HG02798 (cell line): ENCODE measurements around the gene AFMID.
A peak's percentile ranks its signal among the peaks of the same experiment; 100 is the strongest.

Experiments used
- ATAC-seq: cut with Tn5 transposase; IDR thresholded peaks from one replicate; pipeline ENCODE4 v1.9.1; 2021; ENCODE audit warnings: mild to moderate bottlenecking; ENCODE audit not compliant: unreplicated experiment, poor library complexity

Gene AFMID

GRCh38 chr17:78235885-78236284 is 48.7 kb downstream of the AFMID start:
- ATAC-seq: no peak

DNA sequence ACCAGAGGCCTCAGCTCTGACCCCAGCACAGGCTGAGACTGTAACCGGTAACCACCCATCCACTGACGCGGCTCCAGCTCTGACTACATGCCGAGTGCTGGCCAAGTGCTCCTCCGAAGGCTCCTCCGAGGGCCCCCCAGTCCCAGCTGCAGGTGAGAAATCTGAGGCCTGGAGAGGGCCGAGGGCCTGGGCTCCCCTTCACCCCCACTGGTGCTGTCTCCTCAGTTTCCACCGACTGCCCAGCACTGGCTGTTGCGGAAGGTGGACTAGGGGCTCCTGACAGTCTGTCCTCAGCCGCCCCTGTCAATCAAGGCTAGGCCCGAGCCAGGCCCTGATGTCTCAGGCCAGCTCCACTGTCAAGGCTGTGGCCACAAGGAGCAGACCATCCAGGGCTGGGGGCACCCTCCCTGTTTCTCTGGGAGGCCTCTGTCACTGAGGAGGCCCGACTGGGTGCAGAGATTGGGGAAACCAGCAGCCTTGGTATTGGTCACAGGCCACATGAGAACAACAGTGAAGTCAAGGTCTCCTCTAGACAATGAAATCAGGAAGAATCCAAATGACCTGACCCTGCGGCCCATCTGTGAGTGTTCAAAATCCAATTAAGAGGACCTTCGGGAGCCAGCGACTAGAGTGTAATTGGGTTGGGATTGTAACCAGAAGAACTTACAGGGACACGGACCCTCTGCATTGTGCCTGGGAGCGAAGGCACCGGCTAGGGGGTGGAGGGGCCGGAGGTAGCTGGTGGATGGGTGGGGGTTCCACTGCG is 49.4 kb downstream of the AFMID start:
- no peak for ATAC-seq

GRCh38 chr17:78237401-78238012 is 50.3 kb downstream of the AFMID start:
- no peak for ATAC-seq

DNA sequence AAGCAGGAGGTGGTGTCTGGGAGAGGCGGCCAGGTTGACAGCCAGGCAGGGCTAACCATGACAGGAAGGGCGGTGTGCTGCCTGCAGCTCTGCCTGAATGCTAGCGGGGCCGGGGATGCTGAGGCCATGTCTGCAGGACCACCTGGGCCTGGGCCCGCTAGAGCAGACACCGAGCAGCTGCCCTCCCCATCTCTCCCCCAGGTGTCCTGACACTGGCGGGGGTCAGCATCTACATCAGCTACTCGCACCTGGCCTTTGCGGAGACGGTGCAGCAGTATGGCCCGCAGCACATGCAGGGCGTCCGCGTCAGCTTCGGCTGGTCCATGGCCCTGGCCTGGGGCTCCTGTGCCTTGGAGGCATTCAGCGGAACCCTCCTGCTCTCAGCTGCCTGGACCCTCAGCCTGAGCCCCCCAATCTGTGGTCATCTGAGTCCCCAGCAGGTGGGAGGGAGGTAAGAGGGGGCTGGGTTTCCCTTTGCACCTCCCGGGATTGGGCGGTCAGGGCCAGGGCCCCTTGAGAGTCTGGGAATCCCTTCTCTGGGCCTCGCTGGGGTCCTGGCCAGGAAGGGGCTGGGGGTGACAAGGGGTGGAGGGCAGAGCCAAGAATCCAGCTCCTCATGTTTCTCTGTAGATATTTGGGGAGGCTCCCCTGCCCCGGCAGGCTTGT is 51.8 kb downstream of the AFMID start:
- ATAC-seq: no peak

DNA sequence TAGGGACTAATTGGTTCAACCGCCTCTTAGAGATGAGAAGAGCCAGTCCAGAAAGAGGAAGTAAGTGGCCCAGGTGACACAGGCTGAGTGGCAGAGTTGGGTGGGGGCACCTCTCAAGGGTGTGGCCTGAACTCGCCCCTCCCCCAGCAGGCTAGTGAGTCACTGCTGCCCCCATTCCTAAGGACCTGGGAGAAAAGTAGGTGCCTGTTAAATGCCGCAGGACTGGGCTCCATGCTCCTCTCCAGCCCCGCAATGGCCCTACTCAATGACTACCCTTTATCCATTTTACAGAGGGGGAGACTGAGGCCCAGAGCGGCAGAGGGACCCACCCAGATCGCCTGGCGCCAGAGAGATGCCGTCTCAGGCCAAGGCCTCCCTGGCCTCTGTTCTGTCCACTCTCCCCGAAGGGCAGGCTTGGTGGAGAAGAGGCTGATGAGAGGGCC is 52.3 kb downstream of the AFMID start:
- no peak for ATAC-seq

GRCh38 chr17:78240012-78240655 is 53.0 kb downstream of the AFMID start:
- no peak for ATAC-seq

- ATAC-seq: no peak
Measured at GRCh38 chr17:78240839-78241238, 53.7 kb downstream of the AFMID start.

DNA sequence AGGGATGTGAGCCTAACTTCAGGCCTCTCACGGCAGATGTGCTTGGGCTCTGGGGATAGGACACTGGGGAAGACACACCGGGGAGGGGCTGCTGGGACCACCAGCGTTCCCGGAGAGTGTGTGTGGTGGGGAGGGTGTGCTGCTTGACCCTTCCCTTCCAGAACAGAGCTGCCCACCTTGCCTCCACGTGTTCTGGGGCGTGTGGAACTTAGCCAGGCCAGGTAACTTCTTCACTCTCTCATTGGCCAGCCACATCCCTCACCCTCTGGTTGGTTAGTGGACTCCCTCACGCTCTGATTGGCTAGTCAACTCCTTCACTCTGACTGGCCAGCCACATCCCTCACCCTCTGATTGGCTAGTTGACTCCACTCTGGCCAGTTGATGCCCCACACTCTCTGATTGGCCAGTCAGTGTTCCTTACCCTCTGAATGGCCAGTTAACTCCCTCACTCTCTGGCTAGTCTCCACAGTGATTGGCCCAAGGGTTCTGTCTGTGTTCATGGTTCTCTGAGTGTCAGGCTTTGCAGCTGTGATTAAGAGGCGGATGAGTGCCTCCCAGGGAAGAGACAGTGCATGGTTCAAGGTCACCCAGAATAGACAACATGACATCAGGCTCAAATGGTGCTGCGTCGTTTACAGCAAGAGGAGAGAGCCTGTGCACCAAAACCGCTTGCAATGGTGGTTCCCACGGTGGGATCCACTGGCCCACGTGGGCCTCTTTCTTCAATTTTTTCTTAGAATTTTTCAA is 54.3 kb downstream of the AFMID start:
- no peak for ATAC-seq

DNA sequence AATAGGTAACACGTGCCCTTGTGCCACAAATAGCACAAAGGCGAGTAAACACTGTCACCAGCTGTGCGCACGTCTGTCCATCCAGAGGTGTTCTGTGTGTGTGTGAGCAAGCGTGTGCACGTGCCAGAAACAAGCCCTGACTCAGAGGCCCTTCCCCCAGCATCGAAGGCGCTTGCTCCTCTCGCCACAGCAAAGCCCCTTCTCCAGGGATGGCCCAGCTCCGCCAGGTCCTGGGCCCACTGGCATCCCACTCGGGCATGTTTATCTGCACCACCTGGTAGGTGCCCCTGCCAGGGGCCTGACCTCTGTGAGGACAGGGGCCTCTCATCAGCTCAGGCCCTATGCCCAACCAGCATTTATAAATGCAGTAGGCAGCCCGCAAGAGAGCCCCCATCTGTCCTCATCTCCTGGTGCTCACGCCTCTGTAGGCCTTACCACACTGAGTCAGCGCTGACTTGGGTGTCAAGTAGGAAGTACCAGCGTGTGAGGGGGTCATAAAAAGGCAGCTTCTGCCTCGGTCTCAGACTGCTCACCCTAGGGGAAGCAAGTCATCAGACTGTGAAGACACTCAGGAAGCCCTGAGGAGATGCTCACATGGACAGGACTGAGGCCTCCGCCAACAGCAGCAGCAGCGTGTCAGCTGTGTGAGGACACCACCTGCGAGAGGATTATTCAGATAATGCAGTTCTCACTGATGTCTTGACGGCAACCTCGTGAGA is 55.0 kb downstream of the AFMID start:
- peak; percentile 27 for ATAC-seq

GRCh38 chr17:78247304-78247703 is 60.1 kb downstream of the AFMID start:
- ATAC-seq: no peak

DNA sequence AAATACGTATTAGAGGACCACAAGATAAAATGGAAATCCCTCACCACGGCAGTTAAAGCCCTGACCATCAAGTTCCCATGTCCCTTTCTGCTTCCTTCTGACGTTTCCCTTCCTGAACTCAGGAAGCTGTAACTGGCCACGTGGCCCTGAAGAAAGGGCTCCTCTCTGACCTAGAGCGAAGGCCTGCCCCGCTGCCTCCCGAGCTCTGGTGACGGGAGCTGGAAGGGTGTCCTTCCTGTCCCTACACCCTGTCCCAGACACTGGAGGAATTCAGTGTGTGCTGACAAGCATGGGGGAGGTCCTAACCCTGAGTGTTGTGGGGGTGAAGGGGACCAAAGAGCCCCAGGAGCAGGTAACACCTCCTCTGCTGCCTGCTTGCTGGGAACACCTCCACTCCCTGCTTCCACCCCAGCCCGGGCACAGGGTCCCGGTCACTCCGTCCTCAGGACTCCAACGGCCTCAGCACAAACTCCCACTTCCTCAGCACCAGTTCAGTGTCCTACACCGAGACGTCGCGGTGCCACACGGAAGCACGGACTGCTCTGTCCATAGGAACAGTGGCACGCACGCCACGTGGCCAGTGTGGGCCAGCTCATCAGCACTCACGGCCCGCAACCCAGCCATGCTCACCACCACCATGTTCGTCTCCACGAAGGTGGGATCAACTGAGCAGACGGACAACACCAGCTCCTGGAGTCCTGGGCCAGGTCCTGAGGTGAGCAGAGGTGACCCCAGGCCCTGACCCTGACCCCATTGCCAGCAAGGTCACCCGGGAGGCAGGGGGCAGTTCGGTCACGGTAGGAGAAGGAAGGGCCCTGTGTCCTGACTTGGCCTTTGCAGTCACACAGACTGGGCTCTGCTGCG is 61.1 kb downstream of the AFMID start:
- ATAC-seq: no peak

DNA sequence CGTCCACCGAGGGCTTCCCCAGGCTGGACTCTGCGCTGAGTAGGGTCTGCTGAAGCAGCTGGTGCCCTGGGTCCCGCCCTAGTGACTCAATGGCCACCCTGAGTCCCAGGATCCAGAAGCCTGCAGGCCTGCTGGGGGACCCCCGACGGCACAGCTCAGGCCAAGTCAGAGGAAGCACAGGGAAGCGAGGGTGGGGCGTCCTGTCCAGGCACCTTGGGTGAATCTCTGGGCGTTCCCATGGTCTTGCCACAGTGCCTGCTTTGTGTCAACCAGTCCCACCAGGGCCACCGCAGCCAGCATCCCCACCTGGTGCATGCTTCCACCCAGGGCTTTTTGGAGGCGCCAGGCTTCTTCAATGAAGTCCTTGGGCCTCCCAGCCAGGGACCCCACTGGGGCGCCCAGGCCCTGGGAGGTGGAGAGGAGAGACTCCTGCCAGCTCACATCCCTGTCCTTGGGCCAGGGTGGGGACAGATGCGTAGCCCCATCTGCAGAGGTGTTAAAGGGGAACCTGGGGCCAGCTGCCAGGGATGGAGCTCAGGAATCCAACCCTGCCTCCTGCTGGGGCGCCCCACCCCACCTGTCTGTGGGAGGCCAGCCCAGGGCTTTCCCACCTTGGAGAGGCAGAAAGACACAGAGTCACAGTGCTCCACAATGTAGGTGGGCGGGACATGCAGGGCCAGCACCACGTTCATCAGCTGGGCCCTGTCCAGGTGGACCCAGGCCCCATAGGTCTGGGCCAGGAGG is 62.1 kb downstream of the AFMID start:
- no peak for ATAC-seq

GRCh38 chr17:78249818-78250806 is 63.0 kb downstream of the AFMID start:
- no peak for ATAC-seq

GRCh38 chr17:78250891-78251772 is 64.0 kb downstream of the AFMID start:
- peak; percentile 56 for ATAC-seq

DNA sequence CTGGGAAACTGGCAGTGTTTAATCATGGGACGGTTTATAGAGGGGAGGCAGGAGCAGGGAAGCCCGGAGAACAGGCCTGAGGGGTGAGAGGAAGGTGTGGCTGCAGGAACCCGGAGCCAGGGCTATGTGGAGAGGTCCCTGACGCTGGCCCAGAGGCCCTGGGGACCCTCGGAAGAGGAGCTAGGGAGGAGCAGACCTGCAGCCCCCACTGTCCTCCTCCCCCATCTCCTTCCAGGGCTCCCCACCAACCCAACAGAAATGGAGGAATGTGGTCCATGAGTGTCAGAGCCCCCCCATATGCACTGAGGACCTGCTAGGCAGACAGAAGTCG is 64.6 kb downstream of the AFMID start:
- ATAC-seq: no peak

DNA sequence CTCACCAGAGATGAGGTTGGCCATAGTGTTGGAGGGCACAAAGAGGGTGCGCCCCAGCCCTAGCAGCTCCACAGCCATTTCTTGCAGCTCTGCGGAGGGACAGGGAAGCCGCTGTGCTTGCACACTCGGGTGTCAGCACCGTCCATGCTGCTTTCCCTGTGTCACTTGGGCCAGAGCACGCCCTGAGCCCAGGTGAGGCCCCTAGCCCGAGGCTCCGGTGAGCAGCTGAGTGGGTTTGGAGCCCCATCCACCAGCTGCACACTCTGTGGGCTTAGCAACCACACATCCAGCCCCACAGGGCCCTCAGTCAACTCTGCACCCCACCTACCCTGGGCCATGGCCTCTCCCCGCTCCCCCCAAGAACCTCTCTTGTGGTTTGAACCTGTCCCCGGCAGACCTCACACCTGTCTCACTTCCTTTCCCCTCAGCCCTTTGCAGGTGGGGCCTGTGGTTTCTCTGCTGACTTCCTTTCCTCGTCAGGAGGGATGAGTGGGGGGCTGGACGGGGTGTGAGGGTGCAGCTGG is 65.0 kb downstream of the AFMID start:
- peak; percentile 27 for ATAC-seq
